Esophagus squamous epithelium (tissue), 5 donors: ENCODE results near the gene SUN3. TPM values are rescaled to one million over a fixed set of nuclear protein-coding genes. Genes with fewer than 3 reads are reported as not detected.

Source experiments
- DNase-seq: peaks from one replicate; lab custom pipeline; 2025; lab: John Stamatoyannopoulos, UW
- H3K27ac ChIP-seq, 4 donors: fragments of 200-600 bp; sonication (generic); one replicate each; pipeline ENCODE4 v1.5.1; 2016 to 2019; ENCODE audit warnings: mild to moderate bottlenecking in 1 of 4
- H3K27me3 ChIP-seq, 4 donors: fragments of 200-600 bp; sonication (generic); 1 replicate in 3 of 4; 2 replicates in 1 of 4; pipeline versions ENCODE4 v1.5.1 to v1.6.0; 2017 to 2021; ENCODE audit warnings: antibody characterized with exemption in 1 of 4
- H3K36me3 ChIP-seq, 3 donors: fragments of 200-600 bp; sonication (generic); one replicate each; pipeline ENCODE4 v1.5.1; 2016 to 2019
- H3K4me1 ChIP-seq, 3 donors: fragments of 200-600 bp; sonication (generic); one replicate each; pipeline ENCODE4 v1.5.1; 2017 to 2019
- H3K4me3 ChIP-seq, 4 donors: fragments of 200-600 bp; sonication (generic); 1 replicate in 3 of 4; 2 replicates in 1 of 4; pipeline ENCODE4 v1.5.1; 2016 to 2019; ENCODE audit warnings: mild to moderate bottlenecking in 2 of 4, moderate library complexity in 1 of 4
- H3K9me3 ChIP-seq, 3 donors: fragments of 200-600 bp; sonication (generic); one replicate each; pipeline ENCODE4 v1.5.1; 2016 to 2019
- POLR2A ChIP-seq, 4 donors: fragments of 450-650 bp; IDR thresholded peaks; one replicate each; pipeline ENCODE4 v1.6.1; 2017; ENCODE audit warnings: antibody characterized with exemption in 4 of 4, mild to moderate bottlenecking in 4 of 4, moderate library complexity in 3 of 4
- WGBS, 2 donors: methylation state at CpG; one replicate each; pipeline ENCODE4 v1.1.5; 2018; 5-methylcytosine and 5-hydroxymethylcytosine counted together
- intact Hi-C: fragments of 100-400 bp; cut with DNase I; formaldehyde crosslinking; loops from one replicate; pipeline ENCODE4 v1.15.0; 2022
- total RNA-seq, 4 donors: library from RNA; depleted of rRNA; stranded (reverse); fragments of >200 nt; gene quantifications; one replicate each; pipeline ENCODE4 v1.1.0, GENCODE V29; 2016
- TF ChIP-seq, protein P1 (sequence below), 6 experiments: fragments of 450-650 bp in 4 of 6; fragments of 200-600 bp in 2 of 6; sonication (generic) in 2 of 6; IDR thresholded peaks; one replicate each; pipeline ENCODE4 v1.5.1; 2016 to 2019; ENCODE audit warnings: antibody characterized with exemption in 6 of 6, mild to moderate bottlenecking in 4 of 6, moderate library complexity in 4 of 6
- donor health status: DM: yes; HTN: yes; CAD: no.

SUN3 gene
- total RNA-seq, 4 donors from 2014 or later: not detected

DNA sequence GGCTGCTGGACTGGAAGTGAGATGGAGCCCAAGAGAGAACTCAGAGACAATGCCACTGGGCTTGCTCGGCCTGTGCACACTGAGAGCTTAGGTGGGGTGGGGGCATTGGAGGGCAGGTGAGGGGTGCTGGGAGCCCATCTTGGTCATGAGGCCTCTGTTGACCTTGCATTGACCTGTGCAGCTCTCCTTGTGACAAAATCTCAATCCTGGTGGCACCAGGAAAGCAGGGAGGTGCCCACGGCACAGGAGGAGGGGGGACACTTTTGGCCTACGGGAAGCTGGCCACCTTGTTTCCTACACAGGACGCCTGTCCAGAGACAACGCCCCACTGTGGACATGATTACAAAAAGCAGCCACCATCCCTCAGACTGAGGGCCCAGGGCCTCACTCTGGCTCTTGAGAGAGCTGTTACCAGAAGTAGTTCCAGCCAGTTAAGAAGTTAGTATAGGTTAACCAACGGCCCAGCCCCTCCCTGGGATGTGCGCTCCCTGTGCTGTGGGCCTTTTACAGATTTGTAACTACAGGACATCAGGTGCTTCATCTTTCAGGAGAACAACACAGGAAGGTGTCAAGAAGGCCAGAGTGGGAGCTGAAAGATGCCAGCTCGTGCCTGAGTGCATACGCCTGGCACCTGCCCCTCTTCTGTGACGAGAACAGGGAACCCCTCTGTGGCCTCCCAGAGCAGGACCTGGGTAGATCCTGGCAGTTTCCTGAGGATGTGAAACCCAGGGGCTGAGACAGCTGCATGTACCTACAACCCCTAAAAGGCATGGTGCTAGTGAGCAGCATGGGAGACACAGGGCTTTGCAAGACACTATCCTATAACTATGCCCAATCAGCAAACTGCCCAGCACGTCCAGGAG, 91.0 kb downstream of the SUN3 start:
- TF ChIP-seq, protein P1, sequence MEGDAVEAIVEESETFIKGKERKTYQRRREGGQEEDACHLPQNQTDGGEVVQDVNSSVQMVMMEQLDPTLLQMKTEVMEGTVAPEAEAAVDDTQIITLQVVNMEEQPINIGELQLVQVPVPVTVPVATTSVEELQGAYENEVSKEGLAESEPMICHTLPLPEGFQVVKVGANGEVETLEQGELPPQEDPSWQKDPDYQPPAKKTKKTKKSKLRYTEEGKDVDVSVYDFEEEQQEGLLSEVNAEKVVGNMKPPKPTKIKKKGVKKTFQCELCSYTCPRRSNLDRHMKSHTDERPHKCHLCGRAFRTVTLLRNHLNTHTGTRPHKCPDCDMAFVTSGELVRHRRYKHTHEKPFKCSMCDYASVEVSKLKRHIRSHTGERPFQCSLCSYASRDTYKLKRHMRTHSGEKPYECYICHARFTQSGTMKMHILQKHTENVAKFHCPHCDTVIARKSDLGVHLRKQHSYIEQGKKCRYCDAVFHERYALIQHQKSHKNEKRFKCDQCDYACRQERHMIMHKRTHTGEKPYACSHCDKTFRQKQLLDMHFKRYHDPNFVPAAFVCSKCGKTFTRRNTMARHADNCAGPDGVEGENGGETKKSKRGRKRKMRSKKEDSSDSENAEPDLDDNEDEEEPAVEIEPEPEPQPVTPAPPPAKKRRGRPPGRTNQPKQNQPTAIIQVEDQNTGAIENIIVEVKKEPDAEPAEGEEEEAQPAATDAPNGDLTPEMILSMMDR (IDR thresholded peaks at IDR 0.05): no peak
- no peak for TF ChIP-seq POLR2A (IDR thresholded peaks at IDR 0.05)
- Histone ChIP-seq H3K9me3 (no peaks in the 10 kb centered on the region), H3K27ac (no peak overlapping the region), H3K4me1 (peaks cover 0 to 12% (median 9%) of the 10 kb centered on the region in 3 donors), H3K36me3 (no peaks in the 10 kb centered on the region), H3K4me3 (no peak overlapping the region), H3K27me3 (no peaks in the 10 kb centered on the region)
- no peak for DNase-seq
- 74 to 81% methylated on average over 3 to 7 of the region's 11 CpGs for WGBS, 2 donors
- intact Hi-C loops: no loop called here

Other genes starting within 250 kb of the SUN3 start
- under 1 TPM in 3 of 4 donors, not detected in 1; 0.06 to 0.19 (median 0.13) TPM for gene PKD1L1, start 80.6 kb downstream of the SUN3 start, total RNA-seq
- 10 to 100 TPM; 15.2 to 31.6 (median 24.0) TPM for gene HUS1, start 49.5 kb downstream of the SUN3 start, total RNA-seq
- 1 to 10 TPM in 2 of 4 donors, under 1 TPM in 2; 0.57 to 2.3 (median 1.0) TPM for gene C7orf57, start 6.4 kb upstream of the SUN3 start, total RNA-seq
- gene UPP1, start 60.2 kb upstream of the SUN3 start, total RNA-seq: 100 to 1,000 TPM in 1 of 4 donors, 10 to 100 TPM in 3; 21.5 to 178 (median 49.6) TPM
- 1 to 10 TPM in 3 of 4 donors, under 1 TPM in 1; 0.38 to 9.8 (median 4.9) TPM for gene ABCA13, start 142.4 kb upstream of the SUN3 start, total RNA-seq